ENCODE data around the gene LSAMP. TPM values are rescaled to one million over a fixed set of nuclear protein-coding genes. Genes with fewer than 3 reads are reported as not detected.

The LSAMP gene
- total and polyA plus RNA-seq, 2 experiments from 2014 or later, result 2.0 to 2.9 TPM

DNA sequence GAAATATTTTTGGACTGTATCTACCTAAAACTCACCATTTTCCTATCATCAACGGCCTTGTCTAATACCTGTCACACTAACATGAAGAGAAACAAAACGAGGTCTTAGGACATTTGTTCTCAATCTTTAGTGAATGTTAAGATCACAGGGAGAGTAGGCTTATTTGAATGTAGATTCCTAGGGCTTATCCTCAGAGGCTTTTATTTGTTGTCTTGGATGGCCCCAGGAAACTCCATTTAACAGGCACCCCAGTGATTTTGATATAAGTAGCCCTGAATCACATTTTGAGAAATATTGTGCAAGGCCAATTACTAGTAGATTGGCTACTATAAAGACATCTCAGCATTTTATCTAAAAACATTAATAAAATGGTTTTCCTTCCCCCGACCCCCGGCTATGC is 454.6 kb downstream of the LSAMP start (continued):
- TF ChIP-seq, protein P1, sequence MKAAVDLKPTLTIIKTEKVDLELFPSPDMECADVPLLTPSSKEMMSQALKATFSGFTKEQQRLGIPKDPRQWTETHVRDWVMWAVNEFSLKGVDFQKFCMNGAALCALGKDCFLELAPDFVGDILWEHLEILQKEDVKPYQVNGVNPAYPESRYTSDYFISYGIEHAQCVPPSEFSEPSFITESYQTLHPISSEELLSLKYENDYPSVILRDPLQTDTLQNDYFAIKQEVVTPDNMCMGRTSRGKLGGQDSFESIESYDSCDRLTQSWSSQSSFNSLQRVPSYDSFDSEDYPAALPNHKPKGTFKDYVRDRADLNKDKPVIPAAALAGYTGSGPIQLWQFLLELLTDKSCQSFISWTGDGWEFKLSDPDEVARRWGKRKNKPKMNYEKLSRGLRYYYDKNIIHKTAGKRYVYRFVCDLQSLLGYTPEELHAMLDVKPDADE (IDR thresholded peaks at IDR 0.05), result no peak
- TF ChIP-seq EZH2 (IDR thresholded peaks at IDR 0.05; ENCODE audit: low read depth, unreplicated experiment) (no peak), POLR2AphosphoS5 (IDR thresholded peaks at IDR 0.05; ENCODE audit: low read depth) (no peak)

DNA sequence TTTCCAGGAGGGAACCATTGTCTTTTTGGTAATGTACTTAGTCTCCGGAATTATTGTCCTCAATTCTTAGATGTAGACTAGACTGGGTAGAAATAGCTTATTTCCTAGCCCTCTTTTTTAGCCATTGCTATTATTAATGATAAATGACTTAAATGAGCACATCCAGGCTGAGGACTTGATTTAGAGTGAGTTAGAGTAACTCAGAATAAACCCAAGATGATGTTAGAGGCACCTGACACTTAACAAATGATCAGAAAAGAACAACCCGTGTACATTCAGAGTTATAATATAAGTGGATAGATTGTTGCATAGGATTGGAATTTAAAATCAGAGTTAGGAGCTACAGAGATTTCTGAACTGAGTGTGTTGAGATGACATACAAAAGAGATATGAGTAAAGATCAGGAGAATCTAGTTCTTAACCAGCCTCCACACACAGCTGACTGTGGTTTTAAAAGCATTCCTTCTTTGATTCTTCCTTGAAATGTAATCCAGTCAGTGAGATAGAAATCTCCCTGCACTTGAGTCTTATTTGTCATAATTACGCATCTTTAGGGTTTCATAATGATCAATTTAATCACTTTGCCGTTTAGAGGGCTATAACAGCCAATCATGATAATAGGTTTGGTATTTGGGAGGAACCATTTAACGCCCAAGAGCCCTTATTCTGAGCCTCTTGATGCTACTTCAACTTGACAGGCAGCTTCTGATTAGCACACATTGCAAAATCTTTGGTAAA is 455.4 kb downstream of the LSAMP start:
- Mint-ChIP-seq H3K4me3 (no peak overlapping the region), H3K4me1 (peaks cover 38% of the 10 kb centered on the region), H3K36me3 (ENCODE audit: low read depth) (no peaks in the 10 kb centered on the region), H3K9me3 (no peaks in the 10 kb centered on the region), H3K27me3 (ENCODE audit: insufficient read depth, low read depth, poor library complexity) (no peaks in the 10 kb centered on the region), H3K27ac (no peak overlapping the region)
- H3K27ac ChIP-seq (ENCODE audit: low read depth), result no peak overlapping the region
- DNase-seq (ENCODE audit: low spot score) (no peak), ATAC-seq (no peak)
- no peak overlapping the region for H3K4me2 ChIP-seq
- H3K4me1 ChIP-seq (ENCODE audit: insufficient read depth), result peaks cover 31% of the 10 kb centered on the region
- H3K36me3 ChIP-seq (ENCODE audit: insufficient read depth), result no peaks in the 10 kb centered on the region
- no peak overlapping the region for H3K4me3 ChIP-seq
- TF ChIP-seq ZNF114 (CRISPR knock-in tag; IDR thresholded peaks at IDR 0.05) (no peak), EZH2phosphoT487 (IDR thresholded peaks at IDR 0.05; ENCODE audit: unreplicated experiment) (no peak), POLR2AphosphoS5 (IDR thresholded peaks at IDR 0.05; ENCODE audit: low read depth) (no peak)
- TF ChIP-seq, protein P2, sequence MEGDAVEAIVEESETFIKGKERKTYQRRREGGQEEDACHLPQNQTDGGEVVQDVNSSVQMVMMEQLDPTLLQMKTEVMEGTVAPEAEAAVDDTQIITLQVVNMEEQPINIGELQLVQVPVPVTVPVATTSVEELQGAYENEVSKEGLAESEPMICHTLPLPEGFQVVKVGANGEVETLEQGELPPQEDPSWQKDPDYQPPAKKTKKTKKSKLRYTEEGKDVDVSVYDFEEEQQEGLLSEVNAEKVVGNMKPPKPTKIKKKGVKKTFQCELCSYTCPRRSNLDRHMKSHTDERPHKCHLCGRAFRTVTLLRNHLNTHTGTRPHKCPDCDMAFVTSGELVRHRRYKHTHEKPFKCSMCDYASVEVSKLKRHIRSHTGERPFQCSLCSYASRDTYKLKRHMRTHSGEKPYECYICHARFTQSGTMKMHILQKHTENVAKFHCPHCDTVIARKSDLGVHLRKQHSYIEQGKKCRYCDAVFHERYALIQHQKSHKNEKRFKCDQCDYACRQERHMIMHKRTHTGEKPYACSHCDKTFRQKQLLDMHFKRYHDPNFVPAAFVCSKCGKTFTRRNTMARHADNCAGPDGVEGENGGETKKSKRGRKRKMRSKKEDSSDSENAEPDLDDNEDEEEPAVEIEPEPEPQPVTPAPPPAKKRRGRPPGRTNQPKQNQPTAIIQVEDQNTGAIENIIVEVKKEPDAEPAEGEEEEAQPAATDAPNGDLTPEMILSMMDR (conservative IDR thresholded peaks at IDR 0.05; ENCODE audit: low read depth in 2 of 2), result no peak
- TF ChIP-seq, protein P3, sequence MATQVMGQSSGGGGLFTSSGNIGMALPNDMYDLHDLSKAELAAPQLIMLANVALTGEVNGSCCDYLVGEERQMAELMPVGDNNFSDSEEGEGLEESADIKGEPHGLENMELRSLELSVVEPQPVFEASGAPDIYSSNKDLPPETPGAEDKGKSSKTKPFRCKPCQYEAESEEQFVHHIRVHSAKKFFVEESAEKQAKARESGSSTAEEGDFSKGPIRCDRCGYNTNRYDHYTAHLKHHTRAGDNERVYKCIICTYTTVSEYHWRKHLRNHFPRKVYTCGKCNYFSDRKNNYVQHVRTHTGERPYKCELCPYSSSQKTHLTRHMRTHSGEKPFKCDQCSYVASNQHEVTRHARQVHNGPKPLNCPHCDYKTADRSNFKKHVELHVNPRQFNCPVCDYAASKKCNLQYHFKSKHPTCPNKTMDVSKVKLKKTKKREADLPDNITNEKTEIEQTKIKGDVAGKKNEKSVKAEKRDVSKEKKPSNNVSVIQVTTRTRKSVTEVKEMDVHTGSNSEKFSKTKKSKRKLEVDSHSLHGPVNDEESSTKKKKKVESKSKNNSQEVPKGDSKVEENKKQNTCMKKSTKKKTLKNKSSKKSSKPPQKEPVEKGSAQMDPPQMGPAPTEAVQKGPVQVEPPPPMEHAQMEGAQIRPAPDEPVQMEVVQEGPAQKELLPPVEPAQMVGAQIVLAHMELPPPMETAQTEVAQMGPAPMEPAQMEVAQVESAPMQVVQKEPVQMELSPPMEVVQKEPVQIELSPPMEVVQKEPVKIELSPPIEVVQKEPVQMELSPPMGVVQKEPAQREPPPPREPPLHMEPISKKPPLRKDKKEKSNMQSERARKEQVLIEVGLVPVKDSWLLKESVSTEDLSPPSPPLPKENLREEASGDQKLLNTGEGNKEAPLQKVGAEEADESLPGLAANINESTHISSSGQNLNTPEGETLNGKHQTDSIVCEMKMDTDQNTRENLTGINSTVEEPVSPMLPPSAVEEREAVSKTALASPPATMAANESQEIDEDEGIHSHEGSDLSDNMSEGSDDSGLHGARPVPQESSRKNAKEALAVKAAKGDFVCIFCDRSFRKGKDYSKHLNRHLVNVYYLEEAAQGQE (IDR thresholded peaks at IDR 0.05; ENCODE audit: unreplicated experiment), result no peak
- H3K27me3 ChIP-seq (ENCODE audit: insufficient read depth), result no peaks in the 10 kb centered on the region
- no peaks in the 10 kb centered on the region for H3K79me2 ChIP-seq (replicated peaks; ENCODE audit: insufficient read depth)
- H3F3A ChIP-seq (replicated peaks; ENCODE audit: low read depth), result no peaks in the 10 kb centered on the region
- no peaks in the 10 kb centered on the region for H4K20me1 ChIP-seq (replicated peaks; ENCODE audit: insufficient read depth)
- no peak overlapping the region for H2AFZ ChIP-seq
- H3K9me2 ChIP-seq (ENCODE audit: insufficient read depth), result no peaks in the 10 kb centered on the region
